A673 (cell line): ENCODE data around the gene GPR176. TPM values are rescaled to one million over a fixed set of nuclear protein-coding genes. Genes with fewer than 3 reads are reported as not detected.

Experiments
- BruUV-seq: library from RNA; stranded (reverse); fragments of 400-500 nt; replicated peaks from 2 replicates; lab custom pipeline; 2021; lab: Mats Ljungman, UMichigan
- CTCF ChIA-PET: fragments of 300-600 bp; sonication (Branson Sonifier 250); formaldehyde crosslinking; loops from one replicate; lab custom pipeline; 2022; ENCODE audit warnings: antibody characterized with exemption; lab: Charles Lee
- POLR2A ChIA-PET: fragments of 300-600 bp; sonication (Branson Sonifier 250); formaldehyde crosslinking; loops from one replicate; lab custom pipeline; 2022; ENCODE audit warnings: antibody characterized with exemption; ENCODE audit not compliant: low non-redundant PET; lab: Charles Lee
- DNase-seq: peaks from one replicate; pipeline ENCODE4 v3.0.0-alpha.2; 2015; ENCODE audit warnings: low spot score
- H3K27ac ChIP-seq: fragments of 200-600 bp; sonication (generic); 2 replicates; pipeline ENCODE4 v1.5.1; 2016; ENCODE audit warnings: mixed run types, low read depth, mild to moderate bottlenecking, mixed read lengths, antibody characterized with exemption, low read length; ENCODE audit not compliant: poor library complexity, severe bottlenecking
- H3K27me3 ChIP-seq: fragments of 200-600 bp; sonication (generic); replicated peaks from 2 replicates; pipeline ENCODE4 v1.6.1; 2017; ENCODE audit warnings: mixed run types, low read depth, mild to moderate bottlenecking, mixed read lengths, antibody characterized with exemption, low read length; ENCODE audit not compliant: insufficient read depth, poor library complexity
- H3K36me3 ChIP-seq: fragments of 200-600 bp; sonication (generic); 2 replicates; pipeline ENCODE4 v1.6.1; 2016; ENCODE audit warnings: mixed run types, mild to moderate bottlenecking, mixed read lengths, antibody characterized with exemption, low read length; ENCODE audit not compliant: insufficient read depth, poor library complexity, severe bottlenecking
- H3K4me1 ChIP-seq: fragments of 200-600 bp; sonication (generic); 2 replicates; pipeline ENCODE4 v1.6.1; 2017; ENCODE audit warnings: mixed run types, mild to moderate bottlenecking, mixed read lengths, antibody characterized with exemption, low read length; ENCODE audit not compliant: insufficient read depth, poor library complexity, severe bottlenecking
- H3K4me3 ChIP-seq: fragments of 200-600 bp; sonication (generic); 2 replicates; pipeline ENCODE4 v1.5.1; 2016; ENCODE audit warnings: low read depth, mixed run types, mild to moderate bottlenecking, mixed read lengths, low read length; ENCODE audit not compliant: poor library complexity, severe bottlenecking
- H3K9me3 ChIP-seq: fragments of 200-600 bp; sonication (generic); 2 replicates; pipeline ENCODE4 v1.6.1; 2016; ENCODE audit warnings: mixed run types, low read depth, mild to moderate bottlenecking, mixed read lengths, antibody characterized with exemption, low read length; ENCODE audit not compliant: poor library complexity, severe bottlenecking
- EZH2 ChIP-seq: fragments of 200-600 bp; sonication (generic); IDR thresholded peaks from 2 replicates; pipeline ENCODE4 v1.6.1; 2017; ENCODE audit warnings: borderline replicate concordance, low read depth, mild to moderate bottlenecking, mixed read lengths, antibody characterized with exemption, low read length; ENCODE audit not compliant: poor library complexity, severe bottlenecking
- intact Hi-C: fragments of 100-400 bp; cut with micrococcal nuclease; formaldehyde crosslinking; loops from one replicate; pipeline ENCODE4 v1.10.0; 2022; ENCODE audit not compliant: unreplicated experiment
- total RNA-seq: library from RNA; stranded (reverse); gene quantifications from 2 replicates; pipeline ENCODE4 v1.2.3, GENCODE V29; 2021
- TF ChIP-seq, protein P1 (sequence below): fragments of 300-800, 200-600 bp; sonication (generic); conservative IDR thresholded peaks from 2 replicates; pipeline ENCODE4 v1.5.1; 2017; ENCODE audit warnings: low read depth, mild to moderate bottlenecking, antibody characterized with exemption, low read length, moderate library complexity, mixed read lengths

GPR176 gene
- total RNA-seq, 1 experiment from 2014 or later: 5.6 TPM

DNA sequence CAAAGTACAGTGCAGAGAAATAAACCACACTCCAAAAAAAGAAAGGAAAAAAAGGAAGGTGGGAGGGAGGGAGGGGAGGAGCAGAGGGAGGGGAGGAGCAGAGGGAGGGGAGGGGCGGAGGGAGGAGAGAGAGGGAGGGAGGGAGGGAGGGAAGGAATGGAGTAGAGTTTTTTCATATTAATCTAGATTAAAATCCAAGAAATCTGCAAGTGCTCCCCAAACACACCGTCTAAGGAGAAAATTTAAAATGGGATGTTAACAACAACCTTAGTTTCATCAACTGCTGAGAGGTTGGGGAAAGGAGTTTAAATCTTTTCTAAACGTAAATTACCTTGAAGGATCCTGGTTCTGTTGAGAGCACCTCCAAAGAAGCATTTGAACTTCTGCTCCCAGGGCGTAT is 144.0 kb downstream of the GPR176 start:
- POLR2A ChIA-PET: no interaction called here
- Histone ChIP-seq H3K27me3 (no peaks in the 10 kb centered on the region), H3K27ac (no peak overlapping the region), H3K9me3 (peaks cover 2% of the 10 kb centered on the region), H3K4me1 (no peaks in the 10 kb centered on the region), H3K4me3 (no peak overlapping the region), H3K36me3 (no peaks in the 10 kb centered on the region)
- CTCF ChIA-PET: no interaction called here
- intact Hi-C loops: no loop called here
- no TSS peak for BruUV-seq
- TF ChIP-seq, protein P1, sequence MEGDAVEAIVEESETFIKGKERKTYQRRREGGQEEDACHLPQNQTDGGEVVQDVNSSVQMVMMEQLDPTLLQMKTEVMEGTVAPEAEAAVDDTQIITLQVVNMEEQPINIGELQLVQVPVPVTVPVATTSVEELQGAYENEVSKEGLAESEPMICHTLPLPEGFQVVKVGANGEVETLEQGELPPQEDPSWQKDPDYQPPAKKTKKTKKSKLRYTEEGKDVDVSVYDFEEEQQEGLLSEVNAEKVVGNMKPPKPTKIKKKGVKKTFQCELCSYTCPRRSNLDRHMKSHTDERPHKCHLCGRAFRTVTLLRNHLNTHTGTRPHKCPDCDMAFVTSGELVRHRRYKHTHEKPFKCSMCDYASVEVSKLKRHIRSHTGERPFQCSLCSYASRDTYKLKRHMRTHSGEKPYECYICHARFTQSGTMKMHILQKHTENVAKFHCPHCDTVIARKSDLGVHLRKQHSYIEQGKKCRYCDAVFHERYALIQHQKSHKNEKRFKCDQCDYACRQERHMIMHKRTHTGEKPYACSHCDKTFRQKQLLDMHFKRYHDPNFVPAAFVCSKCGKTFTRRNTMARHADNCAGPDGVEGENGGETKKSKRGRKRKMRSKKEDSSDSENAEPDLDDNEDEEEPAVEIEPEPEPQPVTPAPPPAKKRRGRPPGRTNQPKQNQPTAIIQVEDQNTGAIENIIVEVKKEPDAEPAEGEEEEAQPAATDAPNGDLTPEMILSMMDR: no peak
- no peak for TF ChIP-seq EZH2
- no peak for DNase-seq

DNA sequence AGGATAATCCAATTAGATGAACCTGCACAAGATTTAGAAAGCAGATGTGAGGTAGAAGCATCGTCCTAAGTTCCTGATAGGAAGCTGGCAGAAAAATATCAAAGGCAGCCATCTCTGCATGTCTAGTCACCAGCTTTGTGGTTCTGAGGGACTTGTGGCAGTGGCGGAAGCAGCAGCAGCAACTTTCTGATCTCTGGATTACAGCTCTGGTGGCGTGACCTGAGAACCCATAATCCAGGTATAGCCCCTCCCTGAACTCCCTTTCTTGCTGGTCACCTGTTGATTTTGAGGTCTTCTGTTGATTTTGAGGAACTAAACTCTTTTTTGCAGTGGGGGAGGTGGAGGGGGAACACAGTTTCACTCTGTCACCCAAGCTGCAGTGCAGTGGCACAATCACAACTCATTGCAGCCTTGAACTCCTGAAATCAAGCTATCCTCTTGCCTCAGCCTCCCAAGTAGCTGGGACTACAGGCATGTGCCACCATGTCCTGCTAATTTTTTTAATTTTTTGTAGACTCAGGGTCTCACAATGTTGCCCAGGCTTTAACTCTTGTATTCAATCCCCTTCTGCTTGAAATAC is 145.3 kb downstream of the GPR176 start:
- BruUV-seq: no TSS peak
- POLR2A ChIA-PET: no interaction called here
- H3K27ac ChIP-seq: no peak overlapping the region
- TF ChIP-seq EZH2: no peak
- TF ChIP-seq, protein P1: no peak
- DNase-seq: no peak
- intact Hi-C loops: no loop called here
- H3K27me3 ChIP-seq: no peaks in the 10 kb centered on the region
- H3K36me3 ChIP-seq: no peaks in the 10 kb centered on the region
- no peaks in the 10 kb centered on the region for H3K4me1 ChIP-seq
- no peaks in the 10 kb centered on the region for H3K9me3 ChIP-seq
- H3K4me3 ChIP-seq: no peak overlapping the region
- CTCF ChIA-PET: no interaction called here

DNA sequence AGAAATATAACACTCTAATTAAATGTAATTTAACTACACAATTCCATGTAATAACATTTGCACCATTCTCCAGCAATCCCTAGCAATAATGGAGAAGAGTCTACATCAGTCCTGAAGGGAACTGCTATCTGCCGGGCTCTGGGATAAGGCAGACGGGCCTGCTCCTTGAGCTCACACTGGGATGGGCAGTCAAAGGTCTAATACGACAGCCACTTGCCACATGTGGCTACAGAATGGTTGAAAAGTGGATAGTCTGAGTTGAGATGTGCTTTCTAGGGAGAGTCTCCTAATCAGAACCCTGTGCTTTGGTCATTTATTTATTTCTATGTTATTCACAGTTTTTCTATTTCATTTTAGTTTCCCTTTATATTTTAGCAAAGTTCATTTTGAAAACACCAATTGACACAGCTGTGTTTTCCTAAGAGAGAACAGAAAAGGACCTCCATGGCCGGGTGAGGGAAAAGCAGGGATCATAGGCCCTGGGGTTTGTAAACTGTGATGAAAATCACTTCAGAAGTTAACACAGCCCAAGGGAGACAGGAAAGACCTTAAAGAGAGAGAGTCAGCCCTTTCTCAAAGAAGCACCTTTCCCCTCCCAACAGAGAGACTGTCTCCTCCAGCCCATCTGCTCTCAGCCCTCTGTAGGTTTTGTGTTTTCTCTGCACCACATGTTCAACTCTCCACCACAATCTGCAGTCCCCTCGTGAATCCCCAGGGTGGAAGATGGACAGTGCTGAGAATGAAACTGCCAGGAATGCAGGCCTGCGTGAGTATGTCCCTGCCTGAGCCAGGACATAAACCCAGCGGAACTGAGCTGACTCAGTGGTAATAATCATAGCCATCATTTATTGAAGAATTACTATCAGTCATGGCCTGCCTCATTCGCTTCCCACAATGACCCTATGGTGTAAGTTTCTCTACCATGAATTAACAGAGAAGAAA is 149.0 kb downstream of the GPR176 start:
- Histone ChIP-seq H3K27me3 (no peaks in the 10 kb centered on the region), H3K4me1 (no peaks in the 10 kb centered on the region), H3K9me3 (no peaks in the 10 kb centered on the region), H3K4me3 (no peak overlapping the region), H3K36me3 (no peaks in the 10 kb centered on the region), H3K27ac (no peak overlapping the region)
- ChIA-PET POLR2A (no interaction called here), CTCF (no interaction called here)
- intact Hi-C loops: no loop called here
- TF ChIP-seq EZH2: no peak
- TF ChIP-seq, protein P1: no peak
- no peak for DNase-seq
- BruUV-seq: no TSS peak
